OCI-LY7 (cell line): ENCODE measurements around the gene PYGB. TPM values are rescaled to one million over a fixed set of nuclear protein-coding genes. Genes with fewer than 3 reads are reported as not detected.
"Not testable (repeated sequence)": the region's sequence is repeated elsewhere in the genome, so short reads cannot be mapped to it uniquely, and the experiment has no call there.

Experiments used
- BruUV-seq: library from RNA; stranded (reverse); fragments of 400-500 nt; replicated peaks from 2 replicates; lab custom pipeline; 2021; lab: Mats Ljungman, UMichigan
- CTCF ChIA-PET: fragments of 300-600 bp; sonication (Branson Sonifier 250); formaldehyde crosslinking; loops from one replicate; lab custom pipeline; 2022; ENCODE audit warnings: antibody characterized with exemption; ENCODE audit not compliant: unreplicated experiment; lab: Charles Lee
- POLR2A ChIA-PET: fragments of 300-600 bp; sonication (Branson Sonifier 250); formaldehyde crosslinking; loops from one replicate; lab custom pipeline; 2022; ENCODE audit warnings: antibody characterized with exemption; lab: Charles Lee
- DNase-seq: peaks from one replicate; pipeline ENCODE4 v3.0.0-alpha.2; 2015; ENCODE audit warnings: low spot score
- H2AFZ ChIP-seq: fragments of 200-600 bp; sonication (generic), shearing (Covaris generic); 2 replicates; pipeline ENCODE4 v1.6.1; 2014; ENCODE audit warnings: mild to moderate bottlenecking, antibody characterized with exemption, low read length, moderate library complexity
- H3K27ac ChIP-seq: fragments of 200-600 bp; sonication (generic); 2 replicates; pipeline ENCODE4 v1.5.1; 2014; ENCODE audit warnings: mixed run types, low read depth, mild to moderate bottlenecking, moderate library complexity, low read length, inconsistent platforms; ENCODE audit not compliant: poor library complexity, severe bottlenecking
- H3K36me3 ChIP-seq: fragments of 200-600 bp; sonication (generic); 2 replicates; pipeline ENCODE4 v1.6.1; 2014; ENCODE audit warnings: mild to moderate bottlenecking, antibody characterized with exemption, low read length, moderate library complexity, mixed read lengths; ENCODE audit not compliant: insufficient read depth
- H3K4me1 ChIP-seq: fragments of 200-600 bp; sonication (generic); 2 replicates; pipeline ENCODE4 v1.5.1; 2014; ENCODE audit warnings: mild to moderate bottlenecking, low read length; ENCODE audit not compliant: insufficient read depth, poor library complexity, severe bottlenecking
- H3K4me2 ChIP-seq: fragments of 200-600 bp; sonication (generic); 2 replicates; pipeline ENCODE4 v1.6.1; 2014; ENCODE audit warnings: mild to moderate bottlenecking, low read length
- H3K4me3 ChIP-seq: fragments of 200-600 bp; sonication (generic); 2 replicates; pipeline ENCODE4 v1.5.1; 2014; ENCODE audit warnings: mild to moderate bottlenecking, low read depth, low read length; ENCODE audit not compliant: poor library complexity, severe bottlenecking
- H3K79me2 ChIP-seq: fragments of 200-600 bp; sonication (generic); 2 replicates; pipeline ENCODE4 v1.6.1; 2016; ENCODE audit warnings: low read depth, mild to moderate bottlenecking, low read length, moderate library complexity, mixed read lengths; ENCODE audit not compliant: insufficient read depth
- H3K9me2 ChIP-seq: fragments of 200-600 bp; sonication (generic); 2 replicates; pipeline ENCODE4 v1.6.1; 2016; ENCODE audit warnings: mild to moderate bottlenecking, low read length, mixed read lengths; ENCODE audit not compliant: insufficient read depth
- H3K9me3 ChIP-seq: fragments of 200-600 bp; sonication (generic); 2 replicates; pipeline ENCODE4 v1.6.1; 2014; ENCODE audit warnings: mild to moderate bottlenecking, mixed run types, low read length, mixed read lengths
- H4K20me1 ChIP-seq: fragments of 200-600 bp; sonication (generic); 2 replicates; pipeline ENCODE4 v1.6.1; 2014; ENCODE audit warnings: mild to moderate bottlenecking, antibody characterized with exemption, low read length, moderate library complexity, mixed read lengths; ENCODE audit not compliant: insufficient read depth
- CTCF ChIP-seq: fragments of 200-600 bp; sonication (generic); conservative IDR thresholded peaks from 2 replicates; pipeline ENCODE4 v1.5.1; 2014; ENCODE audit warnings: mild to moderate bottlenecking, antibody characterized with exemption, low read length, moderate library complexity, mixed read lengths
- EZH2phosphoT487 ChIP-seq: fragments of 200-600 bp; sonication (generic); IDR thresholded peaks from 2 replicates; pipeline ENCODE4 v1.6.1; 2018; ENCODE audit warnings: low read depth, borderline replicate concordance, mild to moderate bottlenecking, mixed run types, antibody characterized with exemption, low read length, moderate library complexity, mixed read lengths
- intact Hi-C: fragments of 100-400 bp; cut with micrococcal nuclease; formaldehyde crosslinking; loops from one replicate; pipeline ENCODE4 v1.10.0; 2022; ENCODE audit not compliant: unreplicated experiment
- total RNA-seq, 2 experiments: library from RNA; depleted of rRNA in 1 of 2; stranded (reverse); fragments of >200 nt in 1 of 2; shearing (Covaris generic) in 1 of 2; gene quantifications; 2 replicates each; pipeline ENCODE4 v1.2.3, GENCODE V29; 2014 to 2022

Gene PYGB
- total RNA-seq, 2 experiments from 2014 or later, result 4.9 to 7.0 TPM

DNA sequence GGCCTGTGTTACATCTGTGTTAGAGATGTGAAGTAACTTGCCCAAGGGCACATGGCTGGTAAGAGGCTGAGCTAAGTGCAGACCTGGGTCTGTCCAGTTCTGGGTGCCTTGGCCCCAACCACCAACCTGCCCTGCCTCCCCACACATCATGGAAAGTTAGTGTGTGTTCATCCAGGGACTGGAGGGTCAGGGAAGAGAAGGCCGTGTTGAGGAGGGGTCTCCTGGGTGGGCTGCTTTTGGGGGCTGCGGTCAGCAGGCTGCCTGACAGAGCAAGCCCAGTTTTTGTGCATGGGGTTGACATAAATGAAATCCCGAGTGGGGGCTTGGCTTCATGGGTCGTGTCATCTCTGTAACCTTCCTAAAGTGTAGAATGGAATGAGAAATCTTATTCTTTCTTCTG, 10.9 kb downstream of the PYGB start:
- CTCF ChIA-PET, result no interaction called here
- DNase-seq, result no peak
- intact Hi-C loops, result no loop called here
- H3K36me3 ChIP-seq, result no peaks in the 10 kb centered on the region; the same call in 1 of the 2 replicates
- H3K27ac ChIP-seq, result no peak overlapping the region
- no peaks in the 10 kb centered on the region; the same call in 1 of the 2 replicates for H4K20me1 ChIP-seq
- H3K9me3 ChIP-seq, result no peaks in the 10 kb centered on the region
- no peak overlapping the region for H3K4me2 ChIP-seq
- no peaks in the 10 kb centered on the region for H3K9me2 ChIP-seq
- POLR2A ChIA-PET, result no interaction called here
- TF ChIP-seq EZH2phosphoT487 (no peak), CTCF (no peak)
- no peaks in the 10 kb centered on the region for H3K79me2 ChIP-seq
- no peaks in the 10 kb centered on the region for H3K4me1 ChIP-seq
- BruUV-seq, result no TSS peak
- H3K4me3 ChIP-seq, result no peak overlapping the region
- no peak overlapping the region for H2AFZ ChIP-seq

- no peaks in the 10 kb centered on the region for H3K79me2 ChIP-seq
- H3K4me3 ChIP-seq, result no peak overlapping the region
- no peaks in the 10 kb centered on the region; the same call in 1 of the 2 replicates for H4K20me1 ChIP-seq
- no peak overlapping the region for H3K4me2 ChIP-seq
- H3K9me2 ChIP-seq, result no peaks in the 10 kb centered on the region
- H3K4me1 ChIP-seq, result no peaks in the 10 kb centered on the region
- intact Hi-C loops, result no loop called here
- H3K27ac ChIP-seq, result no peak overlapping the region
- no peak overlapping the region for H2AFZ ChIP-seq
- H3K36me3 ChIP-seq, result no peaks in the 10 kb centered on the region; the same call in 1 of the 2 replicates
- POLR2A ChIA-PET, result no interaction called here
- no peaks in the 10 kb centered on the region for H3K9me3 ChIP-seq
- DNase-seq, result no peak
- no peak for TF ChIP-seq CTCF
- no peak for TF ChIP-seq EZH2phosphoT487
- CTCF ChIA-PET, result no interaction called here
- BruUV-seq, result no TSS peak
Measured at GRCh38 chr20:25259358-25259757, 11.5 kb downstream of the PYGB start.

DNA sequence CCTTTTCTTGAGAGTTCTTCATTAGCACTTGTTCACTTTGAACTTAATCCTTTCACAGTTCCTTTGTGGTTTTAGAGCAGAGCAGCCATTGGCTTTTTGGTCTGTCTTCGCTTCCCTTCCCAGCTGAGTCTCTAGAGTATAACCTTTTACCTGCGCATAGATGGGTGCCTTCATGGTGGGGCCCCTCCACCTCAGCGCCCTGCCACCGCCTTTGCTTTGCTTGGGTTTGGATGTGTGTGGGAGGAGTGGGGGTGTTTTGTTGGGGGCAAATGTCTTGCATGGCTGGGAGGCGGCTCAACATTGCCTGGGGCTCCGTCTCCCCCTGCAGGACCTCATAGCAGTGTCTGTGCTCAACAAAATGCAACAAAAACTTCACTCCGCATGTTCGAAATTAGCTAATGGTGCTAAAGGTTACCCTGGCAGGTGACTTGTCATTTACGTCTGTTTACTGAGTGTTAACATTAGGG, 11.9 kb downstream of the PYGB start:
- H3K36me3 ChIP-seq, result no peaks in the 10 kb centered on the region; the same call in 1 of the 2 replicates
- CTCF ChIA-PET, result no interaction called here
- H3K9me2 ChIP-seq, result no peaks in the 10 kb centered on the region
- H3K79me2 ChIP-seq, result no peaks in the 10 kb centered on the region
- BruUV-seq, result no TSS peak
- H3K4me3 ChIP-seq, result no peak overlapping the region
- POLR2A ChIA-PET, result no interaction called here
- DNase-seq, result no peak
- no peak overlapping the region for H3K4me2 ChIP-seq
- TF ChIP-seq EZH2phosphoT487 (no peak), CTCF (no peak)
- no peaks in the 10 kb centered on the region; the same call in 1 of the 2 replicates for H4K20me1 ChIP-seq
- H3K9me3 ChIP-seq, result no peaks in the 10 kb centered on the region
- no peak overlapping the region for H2AFZ ChIP-seq
- H3K27ac ChIP-seq, result no peak overlapping the region
- H3K4me1 ChIP-seq, result no peaks in the 10 kb centered on the region
- intact Hi-C loops, result no loop called here

- H3K9me2 ChIP-seq, CTCF ChIA-PET, H3K4me2 ChIP-seq, H3K9me3 ChIP-seq, H2AFZ ChIP-seq, H3K27ac ChIP-seq, H3K36me3 ChIP-seq, DNase-seq, H4K20me1 ChIP-seq, BruUV-seq, H3K4me3 ChIP-seq, H3K79me2 ChIP-seq, H3K4me1 ChIP-seq, POLR2A ChIA-PET, intact Hi-C loops: not testable (repeated sequence)
Measured at GRCh38 chr20:25260770-25261437, 13.0 kb downstream of the PYGB start.
